Measurements from ENCODE around the gene TEC. TPM values are rescaled to one million over a fixed set of nuclear protein-coding genes. Genes with fewer than 3 reads are reported as not detected.
"Not testable (repeated sequence)": the region's sequence is repeated elsewhere in the genome, so short reads cannot be mapped to it uniquely, and the experiment has no call there.

TEC gene
- total RNA-seq, 2 experiments from 2014 or later: 2.7 to 3.4 TPM

DNA sequence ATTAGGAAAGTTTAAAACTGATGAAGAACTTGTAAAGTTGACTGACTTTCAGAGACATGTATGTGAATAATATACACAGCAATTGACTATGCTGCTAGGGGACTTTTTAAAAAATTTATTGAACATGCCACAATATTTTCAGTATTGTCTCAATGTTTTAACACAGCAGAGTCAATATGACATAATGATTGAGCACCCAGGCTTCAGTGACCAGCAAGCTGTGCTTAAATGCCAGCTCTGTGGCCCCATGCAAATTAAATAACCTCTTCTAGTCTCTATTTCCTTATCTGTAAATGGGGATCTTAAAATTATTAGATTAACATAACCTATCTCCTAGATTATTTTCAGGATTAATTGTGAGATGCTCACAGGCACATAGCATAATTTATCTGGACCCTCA, 78.8 kb downstream of the TEC start:
- no peaks in the 10 kb centered on the region for H3K27me3 Mint-ChIP-seq (ENCODE audit: low read depth)
- no peaks in the 10 kb centered on the region for H3K9me3 Mint-ChIP-seq (ENCODE audit: insufficient read depth)
- no peak for ATAC-seq
- H3K4me1 Mint-ChIP-seq (ENCODE audit: low read depth): peaks cover 3% of the 10 kb centered on the region
- H3K36me3 Mint-ChIP-seq (ENCODE audit: low read depth): no peaks in the 10 kb centered on the region
- CTCF ChIA-PET: no interaction called here
- DNase-seq: no peak
- H3K4me3 Mint-ChIP-seq: no peak overlapping the region
- H3K27ac Mint-ChIP-seq: no peak overlapping the region
- POLR2A ChIA-PET: no interaction called here

DNA sequence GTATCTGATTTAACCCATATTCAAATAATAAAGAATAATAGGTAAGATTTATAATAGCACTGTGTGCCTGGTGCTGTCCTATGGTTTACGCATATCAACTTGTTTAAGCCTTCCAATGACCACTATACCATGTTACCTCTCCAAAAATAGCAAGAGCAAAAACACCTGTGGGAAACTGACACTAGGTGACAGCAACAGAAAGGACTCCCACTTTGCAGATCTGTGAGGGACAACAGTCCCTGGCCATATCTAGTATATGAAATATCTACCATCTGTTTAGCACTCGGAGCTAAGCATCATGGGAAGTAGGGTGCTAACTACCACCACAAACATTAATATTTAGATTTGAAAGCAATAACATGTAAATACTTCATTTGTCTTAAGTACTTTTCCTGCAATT, 79.9 kb downstream of the TEC start:
- DNase-seq: no peak
- Mint-ChIP-seq H3K27ac (no peak overlapping the region), H3K36me3 (ENCODE audit: low read depth) (no peaks in the 10 kb centered on the region), H3K9me3 (ENCODE audit: insufficient read depth) (no peaks in the 10 kb centered on the region), H3K4me3 (no peak overlapping the region), H3K27me3 (ENCODE audit: low read depth) (no peaks in the 10 kb centered on the region), H3K4me1 (ENCODE audit: low read depth) (no peaks in the 10 kb centered on the region)
- no peak for ATAC-seq
- CTCF ChIA-PET: no interaction called here
- POLR2A ChIA-PET: no interaction called here

DNA sequence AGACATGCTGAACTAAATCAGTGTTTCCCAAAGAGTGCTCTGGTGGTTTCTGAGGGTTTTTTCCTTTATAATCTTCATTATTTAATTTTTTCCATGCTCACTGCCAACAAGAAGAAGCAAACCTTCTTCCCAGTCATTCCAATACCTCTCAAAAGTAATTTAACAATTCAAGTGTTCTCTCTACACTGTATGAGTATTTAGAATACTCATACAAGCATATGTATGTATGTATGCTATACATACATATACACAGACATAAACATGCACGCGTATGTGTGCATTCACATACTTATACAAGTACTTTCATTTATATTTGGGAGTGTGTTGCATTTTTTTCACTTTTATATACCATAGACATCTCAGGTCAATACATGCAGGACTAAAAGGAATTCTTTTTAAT, 81.2 kb downstream of the TEC start:
- Mint-ChIP-seq H3K4me3 (no peak overlapping the region), H3K27ac (no peak overlapping the region), H3K36me3 (ENCODE audit: low read depth) (no peaks in the 10 kb centered on the region), H3K4me1 (ENCODE audit: low read depth) (no peaks in the 10 kb centered on the region), H3K9me3 (ENCODE audit: insufficient read depth) (no peaks in the 10 kb centered on the region), H3K27me3 (ENCODE audit: low read depth) (no peaks in the 10 kb centered on the region)
- POLR2A ChIA-PET: no interaction called here
- no peak for ATAC-seq
- CTCF ChIA-PET: no interaction called here
- DNase-seq: no peak

GRCh38 chr4:48187813-48188212, 81.8 kb downstream of the TEC start:
- DNase-seq (no peak), ATAC-seq (no peak)
- POLR2A ChIA-PET: no interaction called here

DNA sequence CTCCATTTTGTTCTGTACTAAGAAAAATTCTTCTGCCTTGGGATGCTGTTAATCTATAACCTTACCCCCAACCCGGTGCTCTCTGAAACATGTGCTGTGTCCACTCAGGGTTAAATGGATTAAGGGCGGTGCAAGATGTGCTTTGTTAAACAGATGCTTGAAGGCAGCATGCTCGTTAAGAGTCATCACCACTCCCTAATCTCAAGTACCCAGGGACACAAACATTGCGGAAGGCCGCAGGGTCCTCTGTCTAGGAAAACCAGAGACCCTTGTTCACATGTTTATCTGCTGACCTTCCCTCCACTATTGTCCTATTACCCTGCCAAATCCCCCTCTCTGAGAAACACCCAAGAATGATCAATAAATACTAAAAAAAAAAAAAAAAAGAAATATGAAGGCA, 82.6 kb downstream of the TEC start:
- H3K4me1 Mint-ChIP-seq (ENCODE audit: low read depth); H3K27me3 Mint-ChIP-seq (ENCODE audit: low read depth); H3K4me3 Mint-ChIP-seq; POLR2A ChIA-PET; H3K9me3 Mint-ChIP-seq (ENCODE audit: insufficient read depth); H3K36me3 Mint-ChIP-seq (ENCODE audit: low read depth); DNase-seq; H3K27ac Mint-ChIP-seq; ATAC-seq; CTCF ChIA-PET: not testable (repeated sequence)

More at GRCh38 chr4:48187813-48188212, 81.8 kb downstream of the TEC start:
- Mint-ChIP-seq H3K4me3 (no peak overlapping the region), H3K4me1 (ENCODE audit: low read depth) (no peaks in the 10 kb centered on the region), H3K27ac (no peak overlapping the region), H3K27me3 (ENCODE audit: low read depth) (no peaks in the 10 kb centered on the region), H3K9me3 (ENCODE audit: insufficient read depth) (no peaks in the 10 kb centered on the region), H3K36me3 (ENCODE audit: low read depth) (no peaks in the 10 kb centered on the region)
- CTCF ChIA-PET: no interaction called here

GRCh38 chr4:48186394-48186793, 83.2 kb downstream of the TEC start:
- CTCF ChIA-PET; H3K27ac Mint-ChIP-seq; H3K4me1 Mint-ChIP-seq (ENCODE audit: low read depth); H3K9me3 Mint-ChIP-seq (ENCODE audit: insufficient read depth); POLR2A ChIA-PET; DNase-seq; H3K27me3 Mint-ChIP-seq (ENCODE audit: low read depth); H3K36me3 Mint-ChIP-seq (ENCODE audit: low read depth); H3K4me3 Mint-ChIP-seq; ATAC-seq: not testable (repeated sequence)

DNA sequence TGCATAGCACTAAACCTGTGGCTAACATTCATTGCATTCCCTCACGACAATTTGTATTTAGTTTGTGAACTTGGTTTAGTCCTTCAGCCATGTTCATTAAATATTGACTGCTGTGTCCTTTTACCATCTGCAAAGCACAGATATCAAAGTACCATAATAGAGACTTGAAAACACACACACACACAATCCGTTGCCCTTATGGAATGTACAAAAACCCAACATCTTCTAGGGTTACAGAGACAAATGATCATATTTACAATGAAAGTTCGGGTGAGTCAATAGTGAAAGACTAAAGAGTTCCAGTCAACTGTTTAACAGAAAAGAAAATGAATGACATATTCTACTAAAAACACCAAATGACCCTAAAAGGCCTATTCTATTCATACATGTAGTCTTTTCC, 84.8 kb downstream of the TEC start:
- ChIA-PET POLR2A (no interaction called here), CTCF (no interaction called here)

DNA sequence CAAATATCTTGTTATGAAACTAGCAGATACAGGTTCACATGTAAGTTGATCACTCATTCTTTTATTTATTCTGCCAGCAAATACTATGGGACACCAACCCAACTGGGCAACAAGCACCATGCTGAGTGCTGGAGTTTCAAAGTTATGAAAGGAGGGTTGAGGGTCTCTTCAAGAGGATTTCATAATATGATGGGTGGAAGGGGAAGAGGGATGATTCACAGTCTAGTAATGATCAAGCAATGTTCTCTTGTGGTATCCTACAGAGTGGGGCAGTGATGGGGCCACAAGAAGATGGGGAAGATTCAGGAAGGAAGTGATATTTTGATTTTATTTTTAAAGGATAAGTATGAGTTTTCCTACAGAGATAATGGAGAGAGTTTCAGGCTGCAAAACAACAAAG, 89.4 kb downstream of the TEC start:
- DNase-seq (no peak), ATAC-seq (no peak)
- Mint-ChIP-seq H3K4me1 (ENCODE audit: low read depth) (peaks cover 12% of the 10 kb centered on the region), H3K36me3 (ENCODE audit: low read depth) (no peaks in the 10 kb centered on the region), H3K9me3 (ENCODE audit: insufficient read depth) (no peaks in the 10 kb centered on the region), H3K27ac (no peak overlapping the region), H3K4me3 (no peak overlapping the region), H3K27me3 (ENCODE audit: low read depth) (no peaks in the 10 kb centered on the region)
- POLR2A ChIA-PET: no interaction called here
- CTCF ChIA-PET: no interaction called here

More for the DNA sequence above, 84.8 kb downstream of the TEC start:
- H3K27ac Mint-ChIP-seq: no peak overlapping the region
- no peaks in the 10 kb centered on the region for H3K36me3 Mint-ChIP-seq (ENCODE audit: low read depth)
- ATAC-seq (no peak), DNase-seq (no peak)
- peaks cover 3% of the 10 kb centered on the region for H3K4me1 Mint-ChIP-seq (ENCODE audit: low read depth)
- H3K4me3 Mint-ChIP-seq: no peak overlapping the region
- no peaks in the 10 kb centered on the region for H3K27me3 Mint-ChIP-seq (ENCODE audit: low read depth)
- no peaks in the 10 kb centered on the region for H3K9me3 Mint-ChIP-seq (ENCODE audit: insufficient read depth)

- Mint-ChIP-seq H3K36me3 (ENCODE audit: low read depth) (no peaks in the 10 kb centered on the region), H3K27ac (no peak overlapping the region), H3K4me3 (no peak overlapping the region), H3K9me3 (ENCODE audit: insufficient read depth) (no peaks in the 10 kb centered on the region), H3K4me1 (ENCODE audit: low read depth) (peaks cover 17% of the 10 kb centered on the region), H3K27me3 (ENCODE audit: low read depth) (no peaks in the 10 kb centered on the region)
- no peak for ATAC-seq
- ChIA-PET POLR2A (no interaction called here), CTCF (interaction anchor here (0.6 kb wide), 1 partner anchor 16 kb away, joined by 3 read pairs; no protein-coding TSS in a partner anchor)
- no peak for DNase-seq
Observed at GRCh38 chr4:48178931-48179330, 90.7 kb downstream of the TEC start.

GRCh38 chr4:48175806-48176205, 93.8 kb downstream of the TEC start:
- DNase-seq (no peak), ATAC-seq (no peak)
- Mint-ChIP-seq H3K4me3 (no peak overlapping the region), H3K9me3 (ENCODE audit: insufficient read depth) (no peaks in the 10 kb centered on the region), H3K4me1 (ENCODE audit: low read depth) (peaks cover 23% of the 10 kb centered on the region), H3K36me3 (ENCODE audit: low read depth) (no peaks in the 10 kb centered on the region), H3K27ac (no peak overlapping the region), H3K27me3 (ENCODE audit: low read depth) (no peaks in the 10 kb centered on the region)
- POLR2A ChIA-PET: no interaction called here
- CTCF ChIA-PET: no interaction called here

DNA sequence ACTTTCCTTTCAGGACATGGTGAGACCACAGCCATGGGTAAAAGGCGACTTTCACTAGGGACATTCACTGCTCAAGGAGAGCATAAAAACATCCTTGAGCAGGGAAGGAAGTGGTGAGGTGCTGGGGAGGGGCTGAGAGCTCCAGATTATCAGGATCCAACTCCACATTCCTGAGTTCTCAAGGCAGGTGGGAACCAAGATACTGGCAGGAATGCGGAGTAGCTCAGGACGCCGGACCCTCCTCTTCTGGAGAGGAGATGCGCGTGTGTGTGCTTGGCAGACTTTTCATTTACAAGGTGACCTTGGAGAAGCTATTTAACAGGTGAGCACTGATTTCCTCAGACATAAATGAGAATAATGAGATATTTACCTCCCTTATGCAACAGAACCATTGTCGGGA, 94.3 kb downstream of the TEC start:
- Mint-ChIP-seq H3K27ac (no peak overlapping the region), H3K4me1 (ENCODE audit: low read depth) (peaks cover 23% of the 10 kb centered on the region), H3K27me3 (ENCODE audit: low read depth) (no peaks in the 10 kb centered on the region), H3K4me3 (no peak overlapping the region), H3K9me3 (ENCODE audit: insufficient read depth) (no peaks in the 10 kb centered on the region), H3K36me3 (ENCODE audit: low read depth) (no peaks in the 10 kb centered on the region)
- ATAC-seq (no peak), DNase-seq (no peak)
- ChIA-PET POLR2A (no interaction called here), CTCF (interaction anchor here (1.0 to 1.2 kb wide), 2 partner anchors 10 to 47 kb away, joined by 3 to 5 read pairs; no protein-coding TSS in a partner anchor)

DNA sequence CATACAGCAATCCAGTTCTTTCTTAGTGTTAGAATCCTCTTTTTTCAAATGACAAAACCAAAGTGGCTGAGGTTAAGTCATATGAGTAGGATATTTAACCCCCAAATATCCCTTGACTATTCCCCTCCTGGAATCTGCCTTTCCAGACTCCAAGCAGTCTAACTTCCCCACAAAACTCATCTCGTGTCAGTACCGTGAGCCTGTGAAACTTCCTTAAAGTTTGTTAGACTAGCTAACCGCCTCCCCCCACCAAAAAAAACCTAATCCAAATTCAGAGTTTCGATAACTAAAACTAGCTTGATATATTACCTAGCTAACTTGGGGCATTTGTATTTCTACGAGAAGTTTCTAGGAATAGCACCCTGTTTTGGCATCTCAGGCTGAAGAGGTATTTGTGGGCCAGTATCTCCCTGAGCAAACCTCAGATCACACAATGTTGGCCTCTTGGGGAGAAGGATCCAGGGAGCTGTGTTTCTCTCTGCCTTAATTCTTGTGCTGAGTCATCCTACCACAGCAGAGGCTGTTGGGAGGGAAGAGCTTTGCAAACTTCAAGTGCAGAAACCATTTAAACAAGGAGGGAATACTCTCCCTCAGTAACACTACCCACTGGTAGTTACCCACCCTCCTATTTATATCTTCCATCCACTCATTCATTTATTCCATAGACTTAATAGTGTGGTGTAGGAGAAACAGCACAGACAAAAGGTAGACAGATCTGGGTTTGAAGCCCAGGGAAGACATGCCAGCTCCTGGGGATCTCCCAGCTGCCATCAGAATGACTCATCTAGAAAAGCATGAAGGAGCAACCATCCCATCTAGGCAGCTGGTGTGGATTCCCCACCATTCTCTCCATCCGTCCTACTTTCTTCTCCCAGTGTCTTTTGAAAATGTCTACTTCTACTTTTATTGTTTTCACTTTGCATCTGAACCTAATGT, 96.3 kb downstream of the TEC start:
- Mint-ChIP-seq H3K27ac (no peak overlapping the region), H3K27me3 (ENCODE audit: low read depth) (no peaks in the 10 kb centered on the region), H3K36me3 (ENCODE audit: low read depth) (no peaks in the 10 kb centered on the region), H3K9me3 (ENCODE audit: insufficient read depth) (no peaks in the 10 kb centered on the region), H3K4me3 (no peak overlapping the region), H3K4me1 (ENCODE audit: low read depth) (peaks cover 18% of the 10 kb centered on the region)
- ATAC-seq (no peak), DNase-seq (no peak)
- ChIA-PET POLR2A (no interaction called here), CTCF (no interaction called here)

- H3K9me3 Mint-ChIP-seq (ENCODE audit: insufficient read depth): no peaks in the 10 kb centered on the region
- ChIA-PET POLR2A (no interaction called here), CTCF (no interaction called here)
- no peak overlapping the region for H3K4me3 Mint-ChIP-seq
- DNase-seq (no peak), ATAC-seq (no peak)
- H3K27ac Mint-ChIP-seq: no peak overlapping the region
- peaks cover 20% of the 10 kb centered on the region for H3K4me1 Mint-ChIP-seq (ENCODE audit: low read depth)
- H3K36me3 Mint-ChIP-seq (ENCODE audit: low read depth): no peaks in the 10 kb centered on the region
- H3K27me3 Mint-ChIP-seq (ENCODE audit: low read depth): no peaks in the 10 kb centered on the region
Observed at GRCh38 chr4:48172651-48173050, 97.0 kb downstream of the TEC start.
